B cell (primary cell): ENCODE measurements around the gene CCDC8. TPM values are rescaled to one million over a fixed set of nuclear protein-coding genes. Genes with fewer than 3 reads are reported as not detected.

Source experiments
- ATAC-seq: fragments of 200-7000 bp; cut with Tn5 transposase; one replicate; pipeline ENCODE4 v1.10.0; 2021; ENCODE audit warnings: low read depth, mild to moderate bottlenecking, moderate number of reproducible peaks, moderate library complexity
- CTCF ChIA-PET: fragments of 350-600 bp; sonication (Branson Sonifier 250); formaldehyde crosslinking; loops from one replicate; lab custom pipeline; 2021; ENCODE audit warnings: antibody characterized with exemption, inconsistent platforms; lab: Charles Lee
- POLR2A ChIA-PET: fragments of 350-600 bp; sonication (Branson Sonifier 250); formaldehyde crosslinking; loops from one replicate; lab custom pipeline; 2021; ENCODE audit warnings: antibody characterized with exemption; lab: Charles Lee
- DNase-seq: peaks from one replicate; pipeline ENCODE4 v3.0.0; 2013
- H2AFZ ChIP-seq: 2 replicates; pipeline ENCODE4 v1.6.1; 2012; ENCODE audit warnings: mild to moderate bottlenecking, low read depth, low read length; ENCODE audit not compliant: insufficient read depth, poor library complexity, severe bottlenecking
- H3K27ac ChIP-seq, 2 donors: 1 replicate in 1 of 2; 2 replicates in 1 of 2; pipeline ENCODE4 v1.5.1; 2012 to 2013; ENCODE audit warnings: low read length in 2 of 2, mild to moderate bottlenecking in 2 of 2, moderate library complexity in 1 of 2
- H3K27me3 ChIP-seq, 4 experiments: fragments of 200-600 bp in 1 of 4; sonication (generic) in 1 of 4; replicated peaks in 1 of 4; 1 replicate in 2 of 4; 2 replicates in 2 of 4; pipeline versions ENCODE4 v1.6.1 to v1.7.0; 2013 to 2016; ENCODE audit warnings: low read length in 3 of 4, mild to moderate bottlenecking in 2 of 4, mixed read lengths in 1 of 4, moderate library complexity in 1 of 4; ENCODE audit not compliant: insufficient read depth in 4 of 4, control insufficient read depth in 3 of 4; ENCODE audit errors: control extremely low read depth in 1 of 4
- H3K36me3 ChIP-seq, 2 experiments: replicated peaks in 1 of 2; 1 replicate in 1 of 2; 2 replicates in 1 of 2; pipeline versions ENCODE4 v1.6.1 to v1.7.1; 2013; ENCODE audit warnings: low read length in 1 of 2; ENCODE audit not compliant: insufficient read depth in 2 of 2, control insufficient read depth in 1 of 2; ENCODE audit errors: control extremely low read depth in 1 of 2, extremely low read depth in 1 of 2
- H3K4me1 ChIP-seq, 2 donors: fragments of 200-600 bp in 1 of 2; sonication (generic) in 1 of 2; 1 replicate in 1 of 2; 2 replicates in 1 of 2; pipeline versions ENCODE4 v1.5.1 to v1.6.1; 2013 to 2017; ENCODE audit warnings: low read length in 2 of 2; ENCODE audit not compliant: control insufficient read depth in 2 of 2, insufficient read depth in 2 of 2
- H3K4me2 ChIP-seq: replicated peaks from 2 replicates; pipeline ENCODE3; 2012; ENCODE audit warnings: mild to moderate bottlenecking, low read depth, low read length; ENCODE audit not compliant: poor library complexity, severe bottlenecking
- H3K4me3 ChIP-seq, 5 experiments: fragments of 200-600 bp in 1 of 5; sonication (generic) in 1 of 5; 1 replicate in 3 of 5; 2 replicates in 2 of 5; pipeline versions ENCODE4 v1.5.1 to v1.7.0; 2011 to 2016; ENCODE audit warnings: low read length in 4 of 5, mild to moderate bottlenecking in 4 of 5, low read depth in 2 of 5, control low read depth in 1 of 5, moderate library complexity in 1 of 5; ENCODE audit not compliant: insufficient read depth in 1 of 5; ENCODE audit errors: control extremely low read depth in 1 of 5, extremely low read depth in 1 of 5
- H3K79me2 ChIP-seq: fragments of 200-600 bp; sonication (generic); one replicate; pipeline ENCODE4 v1.6.0; 2016; ENCODE audit warnings: low read length; ENCODE audit not compliant: control insufficient read depth, insufficient read depth
- H3K9ac ChIP-seq: fragments of 200-600 bp; sonication (generic); 2 replicates; pipeline ENCODE4 v1.6.1; 2017; ENCODE audit warnings: mild to moderate bottlenecking, low read length, moderate library complexity
- H3K9me3 ChIP-seq, 3 donors: one replicate each; pipeline versions ENCODE4 v1.6.1 to v1.7.1; 2013; ENCODE audit warnings: low read length in 2 of 3; ENCODE audit not compliant: control insufficient read depth in 2 of 3, insufficient read depth in 1 of 3; ENCODE audit errors: control extremely low read depth in 1 of 3
- H4K20me1 ChIP-seq: 2 replicates; pipeline ENCODE4 v1.6.0; 2012; ENCODE audit warnings: mild to moderate bottlenecking, low read length; ENCODE audit not compliant: insufficient read depth, control insufficient read depth, poor library complexity, severe bottlenecking
- H3K27ac Mint-ChIP-seq: one replicate; pipeline ENCODE4 v1.8.0; 2021; ENCODE audit warnings: mixed read lengths
- H3K27me3 Mint-ChIP-seq: one replicate; pipeline ENCODE4 v1.8.0; 2021; ENCODE audit warnings: mixed read lengths
- H3K4me1 Mint-ChIP-seq: one replicate; pipeline ENCODE4 v1.8.0; 2021; ENCODE audit warnings: mixed read lengths
- H3K4me3 Mint-ChIP-seq: one replicate; pipeline ENCODE4 v1.8.0; 2021; ENCODE audit warnings: mixed read lengths
- H3K9me3 Mint-ChIP-seq: one replicate; pipeline ENCODE4 v1.8.0; 2022; ENCODE audit warnings: mixed read lengths; ENCODE audit not compliant: insufficient read depth
- EZH2 ChIP-seq: IDR thresholded peaks from 2 replicates; pipeline ENCODE4 v1.6.1; 2012; ENCODE audit warnings: borderline replicate concordance, low read depth, mild to moderate bottlenecking, moderate library complexity, low read length; ENCODE audit not compliant: insufficient read depth, poor library complexity, severe bottlenecking
- WGBS: methylation state at CpG from one replicate; pipeline ENCODE4 v1.1.5; 2013; ENCODE audit warnings: missing lambda C conversion rate; ENCODE audit not compliant: insufficient coverage; 5-methylcytosine and 5-hydroxymethylcytosine counted together
- intact Hi-C: fragments of 100-400 bp; cut with micrococcal nuclease; formaldehyde crosslinking; loops from one replicate; pipeline ENCODE4 v1.10.0; 2022
- polyA plus RNA-seq: library from polyadenylated mRNA; depleted of rRNA; stranded (reverse); fragments of >200 nt; gene quantifications from 2 replicates; pipeline ENCODE4 v1.2.3, GENCODE V29; 2012
- total RNA-seq, 2 donors: library from RNA; stranded (reverse); fragments of 120-200 nt in 1 of 2; gene quantifications; 1 replicate in 1 of 2; 2 replicates in 1 of 2; pipeline versions ENCODE4 v1.2.3 to v1.2.4, GENCODE V29; 2013 to 2022
- TF ChIP-seq, protein P1 (sequence below): fragments of 200-600 bp; IDR thresholded peaks from one replicate; pipeline ENCODE4 v1.8.0; 2022; ENCODE audit warnings: antibody characterized with exemption, mild to moderate bottlenecking

The CCDC8 gene
- total and polyA plus RNA-seq, 2 donors (not counting 1 experiment from before 2014, with no cell fraction given): not detected

DNA sequence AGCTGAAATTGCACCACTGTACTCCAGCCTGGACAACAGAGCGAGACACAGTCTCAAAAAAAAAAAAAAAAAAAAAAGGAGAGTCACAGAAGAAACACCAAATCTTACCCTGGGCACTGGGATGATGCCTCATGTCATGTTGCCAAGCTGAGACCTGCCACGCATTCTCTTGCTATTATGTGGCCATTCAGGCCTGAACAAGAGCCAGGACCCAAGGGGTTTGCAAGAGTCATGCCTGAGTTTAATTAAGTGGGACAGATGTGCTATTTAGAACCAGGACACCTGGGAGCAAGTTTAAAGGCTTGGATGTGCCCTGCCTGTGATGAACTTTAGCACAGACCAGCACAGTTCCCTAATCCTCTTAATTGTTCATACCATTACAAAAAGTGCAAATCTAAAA lies 48.2 kb upstream of the CCDC8 start:
- intact Hi-C loops: no loop called here
- Histone ChIP-seq H3K27ac (no peak overlapping the region), H3K9me3 (no peaks in the 10 kb centered on the region), H3K36me3 (no peaks in the 10 kb centered on the region), H3K4me3 (no peak overlapping the region), H2AFZ (no peak overlapping the region), H4K20me1 (no peaks in the 10 kb centered on the region), H3K9ac (no peak overlapping the region), H3K4me1 (no peaks in the 10 kb centered on the region), H3K4me2 (no peak overlapping the region), H3K79me2 (no peaks in the 10 kb centered on the region), H3K27me3 (peaks cover 0 to 2% (median 0%) of the 10 kb centered on the region in 4 experiments)
- WGBS: 83% methylated on average over 1 of the region's 2 CpGs
- no peaks in the 10 kb centered on the region for H3K4me1 Mint-ChIP-seq
- ChIA-PET CTCF (interaction anchor here (0.7 kb wide), 1 partner anchor 21 kb away, joined by 4 read pairs; no protein-coding TSS in a partner anchor), POLR2A (no interaction called here)
- no peak overlapping the region for H3K4me3 Mint-ChIP-seq
- peaks cover 17% of the 10 kb centered on the region for H3K27me3 Mint-ChIP-seq
- ATAC-seq (no peak), DNase-seq (no peak)
- H3K27ac Mint-ChIP-seq: no peak overlapping the region
- no peak for TF ChIP-seq EZH2
- TF ChIP-seq, protein P1, sequence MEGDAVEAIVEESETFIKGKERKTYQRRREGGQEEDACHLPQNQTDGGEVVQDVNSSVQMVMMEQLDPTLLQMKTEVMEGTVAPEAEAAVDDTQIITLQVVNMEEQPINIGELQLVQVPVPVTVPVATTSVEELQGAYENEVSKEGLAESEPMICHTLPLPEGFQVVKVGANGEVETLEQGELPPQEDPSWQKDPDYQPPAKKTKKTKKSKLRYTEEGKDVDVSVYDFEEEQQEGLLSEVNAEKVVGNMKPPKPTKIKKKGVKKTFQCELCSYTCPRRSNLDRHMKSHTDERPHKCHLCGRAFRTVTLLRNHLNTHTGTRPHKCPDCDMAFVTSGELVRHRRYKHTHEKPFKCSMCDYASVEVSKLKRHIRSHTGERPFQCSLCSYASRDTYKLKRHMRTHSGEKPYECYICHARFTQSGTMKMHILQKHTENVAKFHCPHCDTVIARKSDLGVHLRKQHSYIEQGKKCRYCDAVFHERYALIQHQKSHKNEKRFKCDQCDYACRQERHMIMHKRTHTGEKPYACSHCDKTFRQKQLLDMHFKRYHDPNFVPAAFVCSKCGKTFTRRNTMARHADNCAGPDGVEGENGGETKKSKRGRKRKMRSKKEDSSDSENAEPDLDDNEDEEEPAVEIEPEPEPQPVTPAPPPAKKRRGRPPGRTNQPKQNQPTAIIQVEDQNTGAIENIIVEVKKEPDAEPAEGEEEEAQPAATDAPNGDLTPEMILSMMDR: no peak
- no peaks in the 10 kb centered on the region for H3K9me3 Mint-ChIP-seq

GRCh38 chr19:46460981-46461380 lies 47.6 kb upstream of the CCDC8 start:
- Mint-ChIP-seq H3K4me1 (no peaks in the 10 kb centered on the region), H3K27me3 (peaks cover 21% of the 10 kb centered on the region), H3K9me3 (no peaks in the 10 kb centered on the region), H3K27ac (no peak overlapping the region), H3K4me3 (no peak overlapping the region)
- ChIA-PET CTCF (interaction anchor here (0.7 kb wide), 1 partner anchor 22 kb away, joined by 4 read pairs; no protein-coding TSS in a partner anchor), POLR2A (no interaction called here)
- H3K27ac ChIP-seq: no peak overlapping the region
- H3K9me3 ChIP-seq: no peaks in the 10 kb centered on the region
- no peaks in the 10 kb centered on the region for H3K36me3 ChIP-seq
- intact Hi-C loops: no loop called here
- WGBS: 88% methylated on average over 1 of the region's 1 CpG
- ATAC-seq: no peak
- no peak overlapping the region for H3K4me2 ChIP-seq
- no peak overlapping the region for H2AFZ ChIP-seq
- peaks cover 0 to 2% (median 0%) of the 10 kb centered on the region in 4 experiments for H3K27me3 ChIP-seq
- H3K4me1 ChIP-seq: no peaks in the 10 kb centered on the region
- H3K9ac ChIP-seq: no peak overlapping the region
- no peak for TF ChIP-seq EZH2
- H3K79me2 ChIP-seq: no peaks in the 10 kb centered on the region
- DNase-seq: no peak
- H3K4me3 ChIP-seq: no peak overlapping the region
- no peaks in the 10 kb centered on the region for H4K20me1 ChIP-seq
